B cell (primary cell): ENCODE measurements around the gene MDC1. TPM values are rescaled to one million over a fixed set of nuclear protein-coding genes. Genes with fewer than 3 reads are reported as not detected.

Experiments
- ATAC-seq: fragments of 200-7000 bp; cut with Tn5 transposase; one replicate; pipeline ENCODE4 v1.10.0; 2021; ENCODE audit warnings: low read depth, mild to moderate bottlenecking, moderate number of reproducible peaks, moderate library complexity
- CTCF ChIA-PET: fragments of 350-600 bp; sonication (Branson Sonifier 250); formaldehyde crosslinking; loops from one replicate; lab custom pipeline; 2021; ENCODE audit warnings: antibody characterized with exemption, inconsistent platforms; lab: Charles Lee
- POLR2A ChIA-PET: fragments of 350-600 bp; sonication (Branson Sonifier 250); formaldehyde crosslinking; loops from one replicate; lab custom pipeline; 2021; ENCODE audit warnings: antibody characterized with exemption; lab: Charles Lee
- DNase-seq: peaks from one replicate; pipeline ENCODE4 v3.0.0; 2013
- H2AFZ ChIP-seq: 2 replicates; pipeline ENCODE4 v1.6.1; 2012; ENCODE audit warnings: mild to moderate bottlenecking, low read depth, low read length; ENCODE audit not compliant: insufficient read depth, poor library complexity, severe bottlenecking
- H3K27ac ChIP-seq, 2 donors: 1 replicate in 1 of 2; 2 replicates in 1 of 2; pipeline ENCODE4 v1.5.1; 2012 to 2013; ENCODE audit warnings: low read length in 2 of 2, mild to moderate bottlenecking in 2 of 2, moderate library complexity in 1 of 2
- H3K27me3 ChIP-seq, 4 experiments: fragments of 200-600 bp in 1 of 4; sonication (generic) in 1 of 4; replicated peaks in 1 of 4; 1 replicate in 2 of 4; 2 replicates in 2 of 4; pipeline versions ENCODE4 v1.6.1 to v1.7.0; 2013 to 2016; ENCODE audit warnings: low read length in 3 of 4, mild to moderate bottlenecking in 2 of 4, mixed read lengths in 1 of 4, moderate library complexity in 1 of 4; ENCODE audit not compliant: insufficient read depth in 4 of 4, control insufficient read depth in 3 of 4; ENCODE audit errors: control extremely low read depth in 1 of 4
- H3K36me3 ChIP-seq, 2 experiments: replicated peaks in 1 of 2; 1 replicate in 1 of 2; 2 replicates in 1 of 2; pipeline versions ENCODE4 v1.6.1 to v1.7.1; 2013; ENCODE audit warnings: low read length in 1 of 2; ENCODE audit not compliant: insufficient read depth in 2 of 2, control insufficient read depth in 1 of 2; ENCODE audit errors: control extremely low read depth in 1 of 2, extremely low read depth in 1 of 2
- H3K4me1 ChIP-seq, 2 donors: fragments of 200-600 bp in 1 of 2; sonication (generic) in 1 of 2; 1 replicate in 1 of 2; 2 replicates in 1 of 2; pipeline versions ENCODE4 v1.5.1 to v1.6.1; 2013 to 2017; ENCODE audit warnings: low read length in 2 of 2; ENCODE audit not compliant: control insufficient read depth in 2 of 2, insufficient read depth in 2 of 2
- H3K4me2 ChIP-seq: replicated peaks from 2 replicates; pipeline ENCODE3; 2012; ENCODE audit warnings: mild to moderate bottlenecking, low read depth, low read length; ENCODE audit not compliant: poor library complexity, severe bottlenecking
- H3K4me3 ChIP-seq, 5 experiments: fragments of 200-600 bp in 1 of 5; sonication (generic) in 1 of 5; 1 replicate in 3 of 5; 2 replicates in 2 of 5; pipeline versions ENCODE4 v1.5.1 to v1.7.0; 2011 to 2016; ENCODE audit warnings: low read length in 4 of 5, mild to moderate bottlenecking in 4 of 5, low read depth in 2 of 5, control low read depth in 1 of 5, moderate library complexity in 1 of 5; ENCODE audit not compliant: insufficient read depth in 1 of 5; ENCODE audit errors: control extremely low read depth in 1 of 5, extremely low read depth in 1 of 5
- H3K79me2 ChIP-seq: fragments of 200-600 bp; sonication (generic); one replicate; pipeline ENCODE4 v1.6.0; 2016; ENCODE audit warnings: low read length; ENCODE audit not compliant: control insufficient read depth, insufficient read depth
- H3K9ac ChIP-seq: fragments of 200-600 bp; sonication (generic); 2 replicates; pipeline ENCODE4 v1.6.1; 2017; ENCODE audit warnings: mild to moderate bottlenecking, low read length, moderate library complexity
- H3K9me3 ChIP-seq, 3 donors: one replicate each; pipeline versions ENCODE4 v1.6.1 to v1.7.1; 2013; ENCODE audit warnings: low read length in 2 of 3; ENCODE audit not compliant: control insufficient read depth in 2 of 3, insufficient read depth in 1 of 3; ENCODE audit errors: control extremely low read depth in 1 of 3
- H4K20me1 ChIP-seq: 2 replicates; pipeline ENCODE4 v1.6.0; 2012; ENCODE audit warnings: mild to moderate bottlenecking, low read length; ENCODE audit not compliant: insufficient read depth, control insufficient read depth, poor library complexity, severe bottlenecking
- H3K27ac Mint-ChIP-seq: one replicate; pipeline ENCODE4 v1.8.0; 2021; ENCODE audit warnings: mixed read lengths
- H3K27me3 Mint-ChIP-seq: one replicate; pipeline ENCODE4 v1.8.0; 2021; ENCODE audit warnings: mixed read lengths
- H3K4me1 Mint-ChIP-seq: one replicate; pipeline ENCODE4 v1.8.0; 2021; ENCODE audit warnings: mixed read lengths
- H3K4me3 Mint-ChIP-seq: one replicate; pipeline ENCODE4 v1.8.0; 2021; ENCODE audit warnings: mixed read lengths
- H3K9me3 Mint-ChIP-seq: one replicate; pipeline ENCODE4 v1.8.0; 2022; ENCODE audit warnings: mixed read lengths; ENCODE audit not compliant: insufficient read depth
- CTCF ChIP-seq: fragments of 200-600 bp; IDR thresholded peaks from one replicate; pipeline ENCODE4 v1.8.0; 2022; ENCODE audit warnings: antibody characterized with exemption, mild to moderate bottlenecking
- EZH2 ChIP-seq: IDR thresholded peaks from 2 replicates; pipeline ENCODE4 v1.6.1; 2012; ENCODE audit warnings: borderline replicate concordance, low read depth, mild to moderate bottlenecking, moderate library complexity, low read length; ENCODE audit not compliant: insufficient read depth, poor library complexity, severe bottlenecking
- WGBS: methylation state at CpG from one replicate; pipeline ENCODE4 v1.1.5; 2013; ENCODE audit warnings: missing lambda C conversion rate; ENCODE audit not compliant: insufficient coverage; 5-methylcytosine and 5-hydroxymethylcytosine counted together
- intact Hi-C: fragments of 100-400 bp; cut with micrococcal nuclease; formaldehyde crosslinking; loops from one replicate; pipeline ENCODE4 v1.10.0; 2022
- polyA plus RNA-seq: library from polyadenylated mRNA; depleted of rRNA; stranded (reverse); fragments of >200 nt; gene quantifications from 2 replicates; pipeline ENCODE4 v1.2.3, GENCODE V29; 2012
- total RNA-seq, 2 donors: library from RNA; stranded (reverse); fragments of 120-200 nt in 1 of 2; gene quantifications; 1 replicate in 1 of 2; 2 replicates in 1 of 2; pipeline versions ENCODE4 v1.2.3 to v1.2.4, GENCODE V29; 2013 to 2022

Gene MDC1
- total and polyA plus RNA-seq, 2 donors (not counting 1 experiment from before 2014, with no cell fraction given), result 24.9 to 87.4 TPM

- no peaks in the 10 kb centered on the region for H3K4me1 ChIP-seq
- Mint-ChIP-seq H3K4me3 (no peak overlapping the region), H3K9me3 (no peaks in the 10 kb centered on the region), H3K27me3 (no peaks in the 10 kb centered on the region), H3K27ac (no peak overlapping the region), H3K4me1 (no peaks in the 10 kb centered on the region)
- ATAC-seq (no peak), DNase-seq (no peak)
- H3K9me3 ChIP-seq, result no peaks in the 10 kb centered on the region
- H3K27ac ChIP-seq, result no peak overlapping the region
- H3K9ac ChIP-seq, result no peak overlapping the region
- peaks cover 0 to 17% of the 10 kb centered on the region in 2 experiments for H3K36me3 ChIP-seq
- H3K4me2 ChIP-seq, result no peak overlapping the region
- no peak overlapping the region for H3K4me3 ChIP-seq
- no CpG with 5 or more reads among the region's 4 CpGs for WGBS
- no peak overlapping the region for H2AFZ ChIP-seq
- H4K20me1 ChIP-seq, result no peaks in the 10 kb centered on the region
- peaks cover 3% of the 10 kb centered on the region for H3K79me2 ChIP-seq
- TF ChIP-seq CTCF, result no peak
- TF ChIP-seq EZH2, result no peak
- ChIA-PET CTCF (interaction anchor here (0.9 to 2.5 kb wide), 3 partner anchors 12 to 24 kb away, joined by 3 to 9 read pairs (median 3); no protein-coding TSS in a partner anchor), POLR2A (no interaction called here)
- intact Hi-C loops, result no loop called here
- H3K27me3 ChIP-seq, result no peaks in the 10 kb centered on the region
Observed at GRCh38 chr6:30700340-30700739, 16.7 kb downstream of the MDC1 start.

- WGBS, result 100% methylated on average over 1 of the region's 5 CpGs
- TF ChIP-seq EZH2 (no peak), CTCF (no peak)
Observed at GRCh38 chr6:30696432-30696831, 20.6 kb downstream of the MDC1 start.

More at GRCh38 chr6:30696432-30696831, 20.6 kb downstream of the MDC1 start:
- ATAC-seq (no peak), DNase-seq (no peak)
- H3K9me3 ChIP-seq, result no peaks in the 10 kb centered on the region
- no peaks in the 10 kb centered on the region for H3K79me2 ChIP-seq
- H3K4me1 ChIP-seq, result peaks cover 2 to 4% of the 10 kb centered on the region in 2 donors
- H3K9me3 Mint-ChIP-seq, result no peaks in the 10 kb centered on the region
- H3K27me3 Mint-ChIP-seq, result no peaks in the 10 kb centered on the region
- no peaks in the 10 kb centered on the region for H4K20me1 ChIP-seq
- no peak overlapping the region for H3K4me2 ChIP-seq
- no peak overlapping the region for H2AFZ ChIP-seq
- H3K4me3 ChIP-seq, result no peak overlapping the region
- no peaks in the 10 kb centered on the region for H3K27me3 ChIP-seq
- H3K36me3 ChIP-seq, result no peaks in the 10 kb centered on the region
- no peak overlapping the region for H3K27ac Mint-ChIP-seq
- intact Hi-C loops, result no loop called here
- H3K4me3 Mint-ChIP-seq, result no peak overlapping the region
- H3K27ac ChIP-seq, result no peak overlapping the region
- ChIA-PET CTCF (interaction anchor here (0.7 to 1.6 kb wide), 5 partner anchors 15 to 87 kb away, joined by 3 to 8 read pairs (median 3); partner anchors contain the start of gene MDC1), POLR2A (no interaction called here)
- H3K4me1 Mint-ChIP-seq, result peaks cover 7% of the 10 kb centered on the region
- no peak overlapping the region for H3K9ac ChIP-seq
